Spleen (tissue), 11 donors: Measurements from ENCODE around the gene BACE2. TPM values are rescaled to one million over a fixed set of nuclear protein-coding genes. Genes with fewer than 3 reads are reported as not detected.

Source experiments
- DNase-seq: peaks from one replicate; pipeline ENCODE4 v3.0.0-alpha.2; 2020
- H3K27ac ChIP-seq, 8 donors: fragments of 200-600 bp; sonication (generic) in 7 of 8; 1 replicate in 4 of 8; 2 replicates in 4 of 8; pipeline versions ENCODE4 v1.5.0 to v1.8.0; 2016 to 2021; ENCODE audit warnings: inconsistent platforms in 4 of 8, mild to moderate bottlenecking in 4 of 8, moderate library complexity in 1 of 8
- H3K27me3 ChIP-seq, 7 donors: fragments of 200-600 bp; sonication (generic) in 6 of 7; replicated peaks in 1 of 7; 1 replicate in 4 of 7; 2 replicates in 3 of 7; pipeline versions ENCODE4 v1.5.0 to v1.8.0; 2016 to 2021; ENCODE audit warnings: inconsistent platforms in 3 of 7, mild to moderate bottlenecking in 1 of 7
- H3K36me3 ChIP-seq, 6 donors: fragments of 200-600 bp; sonication (generic) in 5 of 6; 1 replicate in 4 of 6; 2 replicates in 2 of 6; pipeline versions ENCODE4 v1.5.0 to v1.8.0; 2016 to 2021; ENCODE audit warnings: inconsistent platforms in 2 of 6
- H3K4me1 ChIP-seq, 6 donors: fragments of 200-600 bp; sonication (generic) in 5 of 6; 1 replicate in 3 of 6; 2 replicates in 3 of 6; pipeline versions ENCODE4 v1.5.0 to v1.8.0; 2016 to 2021; ENCODE audit warnings: inconsistent platforms in 3 of 6
- H3K4me3 ChIP-seq, 8 donors: fragments of 200-600 bp; sonication (generic) in 7 of 8; 1 replicate in 4 of 8; 2 replicates in 4 of 8; pipeline versions ENCODE4 v1.5.0 to v1.8.0; 2016 to 2021; ENCODE audit warnings: inconsistent platforms in 4 of 8, mild to moderate bottlenecking in 4 of 8, moderate library complexity in 2 of 8
- H3K9me3 ChIP-seq, 8 donors: fragments of 200-600 bp; sonication (generic) in 7 of 8; 1 replicate in 4 of 8; 2 replicates in 4 of 8; pipeline versions ENCODE4 v1.5.0 to v1.8.0; 2016 to 2021; ENCODE audit warnings: inconsistent platforms in 4 of 8
- CTCF ChIP-seq, 11 experiments: fragments of 200-600 bp in 7 of 11; fragments of 450-650 bp in 4 of 11; sonication (generic) in 4 of 11; IDR thresholded peaks in 8 of 11; conservative IDR thresholded peaks in 3 of 11; 1 replicate in 7 of 11; 2 replicates in 4 of 11; pipeline versions ENCODE4 v1.4.0 to v1.8.0; 2016 to 2021; ENCODE audit warnings: antibody characterized with exemption in 11 of 11, inconsistent platforms in 4 of 11, mild to moderate bottlenecking in 1 of 11
- POLR2A ChIP-seq, 3 donors: fragments of 450-650 bp; IDR thresholded peaks; one replicate each; pipeline ENCODE4 v1.5.1; 2017; ENCODE audit warnings: antibody characterized with exemption in 3 of 3, mild to moderate bottlenecking in 1 of 3
- POLR2AphosphoS5 ChIP-seq, 3 donors: sonication (generic); formaldehyde crosslinking; IDR thresholded peaks; one replicate each; pipeline ENCODE4 v1.5.1; 2017; ENCODE audit warnings: antibody characterized with exemption in 3 of 3
- WGBS, 5 donors: extraction: QIAGEN DNeasy Blood & Tissue Kit in 3 of 5; methylation state at CpG; one replicate each; pipeline versions ENCODE4 v1.1.5 to v1.1.7; 2013 to 2018; 5-methylcytosine and 5-hydroxymethylcytosine counted together
- intact Hi-C: fragments of 100-400 bp; cut with DNase I; formaldehyde crosslinking; loops from one replicate; pipeline ENCODE4 v1.15.0; 2023; ENCODE audit warnings: low total_unique reads
- polyA plus RNA-seq, 3 donors: library from polyadenylated mRNA; stranded (reverse); fragments of 200-250 nt; gene quantifications; one replicate each; pipeline ENCODE4 v1.2.1, GENCODE V29; 2013
- total RNA-seq, 7 donors: library from RNA; depleted of rRNA in 3 of 7; stranded (reverse); fragments of >200 nt in 3 of 7; fragmentation: NEBNext Ultra II Directional in 4 of 7; extraction: Animal tissue kit (Norgen Biotek cat#: 25700) in 4 of 7; gene quantifications; one replicate each; pipeline versions ENCODE4 v1.1.0 to v1.2.1, GENCODE V29; 2016 to 2021
- donor health status: healthy with polysubstance abuse.
- donor health status: DM: no; HTN: no; CAD: no; lungs with moderate emphysema.
- donor health status: DM: no; HTN: no; CAD: no.
- donor health status: Bipolar disorder and iron deficiency.
- donor health status: healthy.
- donor health status: DM: no; HTN: no; CAD: no.
- donor health status: DM: yes; HTN: yes; CAD: no.

Gene BACE2
- total and polyA plus RNA-seq, 10 donors, result 19.4 to 54.7 (median 47.1) TPM

GRCh38 chr21:41133874-41134522 is 34.0 kb upstream of the BACE2 start:
- WGBS, 5 donors, result 53 to 58% (median 55%) methylated on average over 5 of the region's 5 CpGs
- no peak for TF ChIP-seq POLR2A (IDR thresholded peaks at IDR 0.05)
- TF ChIP-seq CTCF (IDR thresholded peaks at IDR 0.05 in 8 of 11, conservative IDR thresholded peaks at IDR 0.05 in 3 of 11), result peak in 7 of 11 experiments; percentile 23 to 49 (median 35)

GRCh38 chr21:41135746-41136145 is 32.2 kb upstream of the BACE2 start:
- H3K27ac ChIP-seq, result no peak overlapping the region
- H3K4me1 ChIP-seq, result peaks cover 0 to 5% (median 0%) of the 10 kb centered on the region in 6 donors
- H3K9me3 ChIP-seq, result no peaks in the 10 kb centered on the region
- intact Hi-C loops, result no loop called here
- no peak for DNase-seq
- WGBS, 5 donors, result 71 to 85% (median 76%) methylated on average over 7 of the region's 7 CpGs
- H3K4me3 ChIP-seq, result no peak overlapping the region
- H3K27me3 ChIP-seq, result peaks cover 0 to 16% (median 0%) of the 10 kb centered on the region in 7 donors
- H3K36me3 ChIP-seq, result no peaks in the 10 kb centered on the region
- TF ChIP-seq POLR2AphosphoS5 (IDR thresholded peaks at IDR 0.05) (no peak), CTCF (IDR thresholded peaks at IDR 0.05 in 8 of 11, conservative IDR thresholded peaks at IDR 0.05 in 3 of 11) (no peak), POLR2A (IDR thresholded peaks at IDR 0.05) (no peak)

More at GRCh38 chr21:41133874-41134522, 34.0 kb upstream of the BACE2 start:
- Histone ChIP-seq H3K27me3 (peaks cover 0 to 16% (median 0%) of the 10 kb centered on the region in 7 donors), H3K4me1 (peaks cover 0 to 5% (median 0%) of the 10 kb centered on the region in 6 donors), H3K36me3 (no peaks in the 10 kb centered on the region), H3K4me3 (no peak overlapping the region), H3K27ac (no peak overlapping the region), H3K9me3 (peaks cover 0 to 6% (median under 1%) of the 10 kb centered on the region in 8 donors)
- intact Hi-C loops, result no loop called here
- no peak for DNase-seq

GRCh38 chr21:41136286-41136685 is 31.7 kb upstream of the BACE2 start:
- no peak for DNase-seq
- no peak overlapping the region for H3K27ac ChIP-seq
- no peaks in the 10 kb centered on the region for H3K36me3 ChIP-seq
- WGBS, 5 donors, result 72 to 85% (median 80%) methylated on average over 6 of the region's 6 CpGs
- no peaks in the 10 kb centered on the region for H3K9me3 ChIP-seq
- intact Hi-C loops, result no loop called here
- peaks cover 0 to 5% (median 0%) of the 10 kb centered on the region in 6 donors for H3K4me1 ChIP-seq
- no peak for TF ChIP-seq POLR2A (IDR thresholded peaks at IDR 0.05)
- no peak for TF ChIP-seq POLR2AphosphoS5 (IDR thresholded peaks at IDR 0.05)
- TF ChIP-seq CTCF (IDR thresholded peaks at IDR 0.05 in 8 of 11, conservative IDR thresholded peaks at IDR 0.05 in 3 of 11), result no peak
- no peak overlapping the region for H3K4me3 ChIP-seq
- peaks cover 0 to 16% (median 0%) of the 10 kb centered on the region in 7 donors for H3K27me3 ChIP-seq

GRCh38 chr21:41137401-41137800 is 30.6 kb upstream of the BACE2 start:
- Histone ChIP-seq H3K9me3 (no peaks in the 10 kb centered on the region), H3K4me1 (peaks cover 0 to 5% (median 0%) of the 10 kb centered on the region in 6 donors), H3K4me3 (no peak overlapping the region), H3K27me3 (peaks cover 0 to 16% (median 0%) of the 10 kb centered on the region in 7 donors), H3K36me3 (no peaks in the 10 kb centered on the region), H3K27ac (no peak overlapping the region)
- DNase-seq, result no peak
- 78 to 90% (median 80%) methylated on average over 6 to 8 of the region's 8 CpGs for WGBS, 5 donors
- TF ChIP-seq CTCF (IDR thresholded peaks at IDR 0.05 in 8 of 11, conservative IDR thresholded peaks at IDR 0.05 in 3 of 11) (no peak), POLR2A (IDR thresholded peaks at IDR 0.05) (no peak), POLR2AphosphoS5 (IDR thresholded peaks at IDR 0.05) (no peak)
- intact Hi-C loops, result no loop called here
